DMS79 (cell line): ENCODE measurements around the gene ZNF532.

Source experiments
- DNase-seq: peaks from one replicate; lab custom pipeline; 2025; lab: John Stamatoyannopoulos, UW

The ZNF532 gene

DNA sequence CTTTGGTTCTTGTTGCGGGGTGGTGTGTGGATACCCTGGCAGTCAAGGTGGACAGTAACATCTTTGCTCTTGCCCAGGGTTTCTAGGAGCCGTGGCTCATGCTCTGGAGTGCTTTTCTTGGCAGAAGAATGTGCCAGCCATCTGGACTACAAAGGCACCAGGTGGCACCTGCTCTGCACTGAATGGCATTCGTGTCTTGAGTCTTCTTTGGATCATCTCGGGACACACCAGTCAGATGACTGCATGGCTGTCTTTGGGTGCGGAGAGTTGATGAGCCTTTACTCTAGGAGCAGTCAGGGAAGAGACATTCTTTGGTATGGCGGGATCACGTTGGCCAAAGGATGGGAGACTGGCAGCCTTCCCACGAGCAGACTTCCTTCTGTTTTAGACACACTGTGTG, 170.9 kb downstream of the ZNF532 start:
- no peak for DNase-seq
